Activated CD4-positive, alpha-beta memory T cell treated with anti-CD3 and anti-CD28 coated beads for 36 hours (primary cell): ENCODE results near the gene SIPA1L3. TPM values are rescaled to one million over a fixed set of nuclear protein-coding genes. Genes with fewer than 3 reads are reported as not detected.

Experiments
- CTCF ChIA-PET: fragments of 350-600 bp; sonication (Branson Sonifier 250); formaldehyde crosslinking; loops from one replicate; lab custom pipeline; 2021; ENCODE audit warnings: antibody characterized with exemption, inconsistent platforms; lab: Charles Lee
- POLR2A ChIA-PET: fragments of 350-600 bp; sonication (Branson Sonifier 250); formaldehyde crosslinking; loops from one replicate; lab custom pipeline; 2021; ENCODE audit warnings: antibody characterized with exemption; lab: Charles Lee
- DNase-seq: peaks from one replicate; pipeline ENCODE4 v3.0.0-alpha.2; 2020
- H3K27ac Mint-ChIP-seq: one replicate; pipeline ENCODE4 v1.8.0; 2021; ENCODE audit warnings: mixed read lengths
- H3K27me3 Mint-ChIP-seq: one replicate; pipeline ENCODE4 v1.8.0; 2021; ENCODE audit warnings: mixed read lengths
- H3K36me3 Mint-ChIP-seq: one replicate; pipeline ENCODE4 v1.8.0; 2021; ENCODE audit warnings: mixed read lengths
- H3K4me1 Mint-ChIP-seq: one replicate; pipeline ENCODE4 v1.8.0; 2021; ENCODE audit warnings: low read depth, mixed read lengths
- H3K4me3 Mint-ChIP-seq: one replicate; pipeline ENCODE4 v1.8.0; 2021; ENCODE audit warnings: mild to moderate bottlenecking, mixed read lengths
- H3K9me3 Mint-ChIP-seq: one replicate; pipeline ENCODE4 v1.8.0; 2021; ENCODE audit warnings: mixed read lengths
- intact Hi-C: fragments of 100-400 bp; cut with micrococcal nuclease; formaldehyde crosslinking; loops from one replicate; pipeline ENCODE4 v1.15.1; 2023
- total RNA-seq, 2 experiments: library from RNA; stranded (reverse); gene quantifications; one replicate each; pipeline ENCODE4 v1.2.3, GENCODE V29; 2021

Gene SIPA1L3
- total RNA-seq, 2 experiments from 2014 or later = 10.3 to 12.1 TPM

- Mint-ChIP-seq H3K27me3 (no peaks in the 10 kb centered on the region), H3K27ac (no peak overlapping the region), H3K4me1 (no peaks in the 10 kb centered on the region), H3K4me3 (no peak overlapping the region), H3K9me3 (no peaks in the 10 kb centered on the region), H3K36me3 (no peaks in the 10 kb centered on the region)
- POLR2A ChIA-PET = no interaction called here
- no peak for DNase-seq
- intact Hi-C loops = no loop called here
- CTCF ChIA-PET = no interaction called here
These were observed 105.3 kb downstream of the SIPA1L3 start for GRCh38 chr19:38012290-38012689.

GRCh38 chr19:38012944-38013343, 105.9 kb downstream of the SIPA1L3 start:
- Mint-ChIP-seq H3K27ac (no peak overlapping the region), H3K9me3 (no peaks in the 10 kb centered on the region), H3K27me3 (no peaks in the 10 kb centered on the region), H3K4me3 (no peak overlapping the region), H3K36me3 (no peaks in the 10 kb centered on the region), H3K4me1 (no peaks in the 10 kb centered on the region)
- CTCF ChIA-PET = no interaction called here
- POLR2A ChIA-PET = no interaction called here
- no peak for DNase-seq
- intact Hi-C loops = no loop called here

- ChIA-PET POLR2A (no interaction called here), CTCF (no interaction called here)
- DNase-seq = no peak
- Mint-ChIP-seq H3K4me3 (no peak overlapping the region), H3K27ac (no peak overlapping the region), H3K27me3 (no peaks in the 10 kb centered on the region), H3K4me1 (no peaks in the 10 kb centered on the region), H3K36me3 (no peaks in the 10 kb centered on the region), H3K9me3 (no peaks in the 10 kb centered on the region)
- intact Hi-C loops = no loop called here
These were observed 107.0 kb downstream of the SIPA1L3 start for GRCh38 chr19:38013913-38014580.

GRCh38 chr19:38015216-38015615, 108.2 kb downstream of the SIPA1L3 start:
- ChIA-PET CTCF (no interaction called here), POLR2A (no interaction called here)
- H3K36me3 Mint-ChIP-seq = no peaks in the 10 kb centered on the region
- no peaks in the 10 kb centered on the region for H3K9me3 Mint-ChIP-seq
- H3K4me1 Mint-ChIP-seq = no peaks in the 10 kb centered on the region
- no peak for DNase-seq
- no peak overlapping the region for H3K4me3 Mint-ChIP-seq
- intact Hi-C loops = no loop called here
- no peak overlapping the region for H3K27ac Mint-ChIP-seq
- H3K27me3 Mint-ChIP-seq = no peaks in the 10 kb centered on the region

GRCh38 chr19:38015761-38016160, 108.8 kb downstream of the SIPA1L3 start:
- ChIA-PET CTCF (no interaction called here), POLR2A (no interaction called here)
- H3K27me3 Mint-ChIP-seq = no peaks in the 10 kb centered on the region
- H3K4me3 Mint-ChIP-seq = no peak overlapping the region
- no peak overlapping the region for H3K27ac Mint-ChIP-seq
- H3K9me3 Mint-ChIP-seq = no peaks in the 10 kb centered on the region
- intact Hi-C loops = no loop called here
- H3K36me3 Mint-ChIP-seq = no peaks in the 10 kb centered on the region
- no peak for DNase-seq
- H3K4me1 Mint-ChIP-seq = no peaks in the 10 kb centered on the region

- no peaks in the 10 kb centered on the region for H3K27me3 Mint-ChIP-seq
- ChIA-PET CTCF (no interaction called here), POLR2A (no interaction called here)
- no peaks in the 10 kb centered on the region for H3K36me3 Mint-ChIP-seq
- no peaks in the 10 kb centered on the region for H3K4me1 Mint-ChIP-seq
- no peak overlapping the region for H3K4me3 Mint-ChIP-seq
- H3K9me3 Mint-ChIP-seq = no peaks in the 10 kb centered on the region
- DNase-seq = no peak
- no peak overlapping the region for H3K27ac Mint-ChIP-seq
- intact Hi-C loops = no loop called here
These were observed 110.6 kb downstream of the SIPA1L3 start for GRCh38 chr19:38017401-38018151.

- H3K9me3 Mint-ChIP-seq = no peaks in the 10 kb centered on the region
- no peak overlapping the region for H3K27ac Mint-ChIP-seq
- H3K27me3 Mint-ChIP-seq = no peaks in the 10 kb centered on the region
- ChIA-PET CTCF (interaction anchor here (1.4 kb wide), 1 partner anchor 117 kb away, joined by 4 read pairs; no protein-coding TSS in a partner anchor), POLR2A (no interaction called here)
- H3K4me3 Mint-ChIP-seq = no peak overlapping the region
- no peaks in the 10 kb centered on the region for H3K4me1 Mint-ChIP-seq
- no peak for DNase-seq
- intact Hi-C loops = no loop called here
- H3K36me3 Mint-ChIP-seq = no peaks in the 10 kb centered on the region
These were observed 111.8 kb downstream of the SIPA1L3 start for GRCh38 chr19:38018694-38019395.

GRCh38 chr19:38019396-38019724, 112.4 kb downstream of the SIPA1L3 start:
- no peaks in the 10 kb centered on the region for H3K4me1 Mint-ChIP-seq
- intact Hi-C loops = no loop called here
- POLR2A ChIA-PET = no interaction called here

GRCh38 chr19:38020311-38020710, 113.3 kb downstream of the SIPA1L3 start:
- POLR2A ChIA-PET = interaction anchor here (0.6 kb wide), 1 partner anchor 426 kb away, joined by 3 read pairs; the partner anchor contains the start of genes ZNF540 and ZNF571

More at GRCh38 chr19:38019396-38019724, 112.4 kb downstream of the SIPA1L3 start:
- H3K4me3 Mint-ChIP-seq = no peak overlapping the region
- DNase-seq = no peak
- no peaks in the 10 kb centered on the region for H3K27me3 Mint-ChIP-seq
- no peaks in the 10 kb centered on the region for H3K36me3 Mint-ChIP-seq
- CTCF ChIA-PET = interaction anchor here (1.4 kb wide), 1 partner anchor 117 kb away, joined by 4 read pairs; no protein-coding TSS in a partner anchor
- no peak overlapping the region for H3K27ac Mint-ChIP-seq
- no peaks in the 10 kb centered on the region for H3K9me3 Mint-ChIP-seq

GRCh38 chr19:38021352-38021751, 114.3 kb downstream of the SIPA1L3 start:
- H3K4me1 Mint-ChIP-seq = no peaks in the 10 kb centered on the region
- intact Hi-C loops = no loop called here
- CTCF ChIA-PET = no interaction called here
- H3K27ac Mint-ChIP-seq = no peak overlapping the region
- no peaks in the 10 kb centered on the region for H3K36me3 Mint-ChIP-seq
- no peaks in the 10 kb centered on the region for H3K9me3 Mint-ChIP-seq
- DNase-seq = no peak
- POLR2A ChIA-PET = no interaction called here
- H3K27me3 Mint-ChIP-seq = no peaks in the 10 kb centered on the region
- H3K4me3 Mint-ChIP-seq = no peak overlapping the region

More at GRCh38 chr19:38020311-38020710, 113.3 kb downstream of the SIPA1L3 start:
- Mint-ChIP-seq H3K27ac (no peak overlapping the region), H3K4me3 (no peak overlapping the region), H3K27me3 (no peaks in the 10 kb centered on the region), H3K9me3 (no peaks in the 10 kb centered on the region), H3K4me1 (no peaks in the 10 kb centered on the region), H3K36me3 (no peaks in the 10 kb centered on the region)
- intact Hi-C loops = no loop called here
- CTCF ChIA-PET = interaction anchor here (1.4 kb wide), 1 partner anchor 118 kb away, joined by 4 read pairs; no protein-coding TSS in a partner anchor
- DNase-seq = no peak

- Mint-ChIP-seq H3K27ac (no peak overlapping the region), H3K9me3 (no peaks in the 10 kb centered on the region), H3K27me3 (no peaks in the 10 kb centered on the region), H3K36me3 (no peaks in the 10 kb centered on the region), H3K4me3 (no peak overlapping the region), H3K4me1 (no peaks in the 10 kb centered on the region)
- DNase-seq = no peak
- ChIA-PET CTCF (interaction anchor here (1.3 kb wide), 1 partner anchor 120 kb away, joined by 3 read pairs; no protein-coding TSS in a partner anchor), POLR2A (no interaction called here)
- intact Hi-C loops = no loop called here
These were observed 116.0 kb downstream of the SIPA1L3 start for GRCh38 chr19:38022791-38023670.
